Kidney (tissue), 14 donors: Measurements from ENCODE around the gene PPP2R2C. TPM values are rescaled to one million over a fixed set of nuclear protein-coding genes. Genes with fewer than 3 reads are reported as not detected.

Experiments used
- DNase-seq, 5 donors: peaks; one replicate each; pipeline ENCODE4 v3.0.0-alpha.2; 2013 to 2020
- FAIRE-seq: peaks from 2 replicates; lab custom pipeline; 2012; peaks lifted over from hg19 to GRCh38; lab: Jason Lieb, UNC
- H3K27ac ChIP-seq, 2 donors: one replicate each; pipeline ENCODE4 v1.7.0; 2013; ENCODE audit warnings: low read depth in 2 of 2, low read length in 2 of 2, inconsistent platforms in 1 of 2
- H3K27me3 ChIP-seq: one replicate; pipeline ENCODE4 v1.7.1; 2013; ENCODE audit warnings: low read length, inconsistent platforms; ENCODE audit not compliant: control insufficient read depth, insufficient read depth
- H3K36me3 ChIP-seq, 3 donors: one replicate each; pipeline versions ENCODE4 v1.7.0 to v1.7.1; 2013; ENCODE audit warnings: low read length in 3 of 3, control low read depth in 1 of 3, inconsistent platforms in 1 of 3; ENCODE audit not compliant: insufficient read depth in 3 of 3, control insufficient read depth in 2 of 3
- H3K4me1 ChIP-seq, 3 donors: one replicate each; pipeline versions ENCODE4 v1.7.0 to v1.7.1; 2013; ENCODE audit warnings: low read length in 3 of 3, inconsistent platforms in 1 of 3, low read depth in 1 of 3; ENCODE audit not compliant: control insufficient read depth in 2 of 3, insufficient read depth in 2 of 3
- H3K4me3 ChIP-seq, 3 donors: one replicate each; pipeline versions ENCODE4 v1.7.0 to v1.8.1; 2013; ENCODE audit warnings: low read length in 3 of 3, control low read depth in 1 of 3, inconsistent platforms in 1 of 3
- H3K9ac ChIP-seq, 3 donors: one replicate each; pipeline versions ENCODE4 v1.7.0 to v1.7.1; 2013; ENCODE audit warnings: low read length in 3 of 3, control low read depth in 1 of 3, inconsistent platforms in 1 of 3
- H3K9me3 ChIP-seq, 3 donors: one replicate each; pipeline versions ENCODE4 v1.7.0 to v1.7.1; 2013; ENCODE audit warnings: low read length in 3 of 3, control low read depth in 1 of 3, inconsistent platforms in 1 of 3; ENCODE audit not compliant: control insufficient read depth in 2 of 3, insufficient read depth in 1 of 3
- intact Hi-C: fragments of 100-400 bp; cut with DNase I; formaldehyde crosslinking; loops from one replicate; pipeline ENCODE4 v1.11.1; 2022
- polyA plus RNA-seq: library from polyadenylated mRNA; stranded (reverse); fragments of 350-450 nt; fragmentation: Illumina TruSeq; extraction: RNeasy Lipid Tissue Mini Kit (QIAGEN cat#74804); gene quantifications from one replicate; pipeline ENCODE4 v1.2.3, GENCODE V29; 2014; ENCODE audit warnings: low read depth, low replicate concordance; ENCODE audit not compliant: insufficient read depth
- total RNA-seq: library from RNA; stranded (reverse); fragmentation: NEBNext Ultra II Directional; extraction: Animal tissue kit (Norgen Biotek cat#: 25700); gene quantifications from one replicate; pipeline ENCODE4 v1.2.1, GENCODE V29; 2021
- TF ChIP-seq, protein P1 (sequence below): IDR thresholded peaks from 3 replicates; pipeline ENCODE4 v1.5.1; 2012; ENCODE audit warnings: mild to moderate bottlenecking, moderate library complexity, borderline replicate concordance; ENCODE audit not compliant: insufficient read depth; ENCODE audit errors: extremely low read depth
- donor health status: control.
- donor health status: control.
- donor health status: control.
- donor health status: control.
- donor health status: control.
- donor health status: DM: yes; HTN: yes; CAD: no.
- donor health status: Normal renal cell carcinoma (clear cell type).

Gene PPP2R2C
- total and polyA plus RNA-seq, 2 donors from 2014 or later: 0.39 to 0.82 TPM

DNA sequence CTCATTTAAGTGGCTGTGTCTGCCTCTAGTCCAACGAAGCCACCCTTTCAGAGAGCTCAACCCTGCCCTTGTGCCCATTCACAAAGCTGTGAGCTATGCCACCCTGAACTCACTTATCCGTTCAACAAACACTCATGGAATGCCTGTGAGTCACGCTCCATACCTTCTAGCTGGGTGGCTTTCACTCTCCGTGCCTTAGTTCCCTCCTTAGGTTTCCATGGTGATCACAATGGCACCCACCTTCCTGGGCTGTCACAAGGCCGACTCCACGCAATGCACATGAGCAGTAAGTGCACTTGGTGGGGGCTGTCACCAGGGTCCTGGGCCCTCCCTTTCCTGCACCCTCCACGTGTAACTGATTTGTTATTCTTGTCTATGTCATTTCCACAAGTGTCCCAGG, 37.2 kb upstream of the PPP2R2C start:
- no peak for FAIRE-seq
- TF ChIP-seq, protein P1, sequence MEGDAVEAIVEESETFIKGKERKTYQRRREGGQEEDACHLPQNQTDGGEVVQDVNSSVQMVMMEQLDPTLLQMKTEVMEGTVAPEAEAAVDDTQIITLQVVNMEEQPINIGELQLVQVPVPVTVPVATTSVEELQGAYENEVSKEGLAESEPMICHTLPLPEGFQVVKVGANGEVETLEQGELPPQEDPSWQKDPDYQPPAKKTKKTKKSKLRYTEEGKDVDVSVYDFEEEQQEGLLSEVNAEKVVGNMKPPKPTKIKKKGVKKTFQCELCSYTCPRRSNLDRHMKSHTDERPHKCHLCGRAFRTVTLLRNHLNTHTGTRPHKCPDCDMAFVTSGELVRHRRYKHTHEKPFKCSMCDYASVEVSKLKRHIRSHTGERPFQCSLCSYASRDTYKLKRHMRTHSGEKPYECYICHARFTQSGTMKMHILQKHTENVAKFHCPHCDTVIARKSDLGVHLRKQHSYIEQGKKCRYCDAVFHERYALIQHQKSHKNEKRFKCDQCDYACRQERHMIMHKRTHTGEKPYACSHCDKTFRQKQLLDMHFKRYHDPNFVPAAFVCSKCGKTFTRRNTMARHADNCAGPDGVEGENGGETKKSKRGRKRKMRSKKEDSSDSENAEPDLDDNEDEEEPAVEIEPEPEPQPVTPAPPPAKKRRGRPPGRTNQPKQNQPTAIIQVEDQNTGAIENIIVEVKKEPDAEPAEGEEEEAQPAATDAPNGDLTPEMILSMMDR: no peak
- no peaks in the 10 kb centered on the region for H3K4me1 ChIP-seq
- no peaks in the 10 kb centered on the region for H3K36me3 ChIP-seq
- intact Hi-C loops: no loop called here
- H3K4me3 ChIP-seq: no peak overlapping the region
- no peak for DNase-seq
- no peak overlapping the region for H3K27ac ChIP-seq
- no peaks in the 10 kb centered on the region for H3K27me3 ChIP-seq
- peaks cover 0 to 9% (median 0%) of the 10 kb centered on the region in 3 donors for H3K9me3 ChIP-seq
- no peak overlapping the region for H3K9ac ChIP-seq

DNA sequence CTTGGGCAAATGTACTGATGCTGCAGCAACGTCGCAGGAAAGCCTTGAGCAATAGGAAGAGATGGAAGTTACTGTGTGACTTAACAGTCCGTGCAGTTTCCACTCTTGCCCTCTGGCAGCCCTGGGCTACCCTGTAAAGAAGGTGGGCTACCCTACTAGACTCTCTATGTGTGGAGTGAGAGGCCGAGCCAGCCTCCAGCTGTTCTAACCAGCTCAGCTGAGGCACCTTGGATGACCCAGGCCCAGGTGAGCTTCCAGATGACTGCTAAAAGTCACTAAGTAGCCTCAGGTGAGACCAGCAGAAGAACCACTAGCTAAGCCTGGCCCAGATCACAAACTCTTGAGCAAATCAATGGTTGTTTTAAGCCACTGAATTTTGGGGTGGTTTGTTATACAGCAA, 34.9 kb upstream of the PPP2R2C start:
- no peaks in the 10 kb centered on the region for H3K4me1 ChIP-seq
- TF ChIP-seq, protein P1: no peak
- H3K27me3 ChIP-seq: no peaks in the 10 kb centered on the region
- no peak overlapping the region for H3K27ac ChIP-seq
- no peaks in the 10 kb centered on the region for H3K36me3 ChIP-seq
- FAIRE-seq (no peak), DNase-seq (no peak)
- intact Hi-C loops: no loop called here
- H3K4me3 ChIP-seq: no peak overlapping the region
- H3K9me3 ChIP-seq: peaks cover 0 to 18% (median 0%) of the 10 kb centered on the region in 3 donors
- H3K9ac ChIP-seq: no peak overlapping the region

DNA sequence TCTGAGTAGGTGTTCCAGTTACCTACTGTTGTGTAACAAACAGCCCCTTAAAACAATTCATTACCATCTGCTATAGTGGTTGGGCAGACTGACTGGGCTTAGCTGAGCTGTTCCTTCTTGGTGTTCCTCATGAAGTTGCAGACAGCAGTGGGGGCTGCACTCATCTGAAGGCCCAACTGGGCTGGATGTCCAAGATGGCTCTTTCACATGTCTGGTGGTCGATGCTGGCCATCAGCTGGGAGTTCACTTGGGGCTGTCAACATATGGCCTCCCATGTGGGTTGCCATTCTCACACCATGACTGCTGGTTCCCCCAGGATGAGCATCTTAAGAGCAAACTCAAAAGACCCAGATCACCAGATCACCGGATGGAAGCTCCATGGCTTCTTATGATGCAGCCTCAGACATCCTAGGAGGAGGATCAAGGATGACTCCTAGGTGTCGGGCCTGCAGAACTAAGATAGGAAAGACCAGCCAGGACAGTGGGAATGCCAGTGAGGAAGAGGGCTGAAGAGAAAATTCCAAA, 34.3 kb upstream of the PPP2R2C start:
- intact Hi-C loops: no loop called here
- H3K36me3 ChIP-seq: no peaks in the 10 kb centered on the region
- H3K27me3 ChIP-seq: no peaks in the 10 kb centered on the region
- no peaks in the 10 kb centered on the region for H3K4me1 ChIP-seq
- DNase-seq (no peak), FAIRE-seq (no peak)
- no peak overlapping the region for H3K9ac ChIP-seq
- H3K4me3 ChIP-seq: no peak overlapping the region
- peaks cover 0 to 18% (median 0%) of the 10 kb centered on the region in 3 donors for H3K9me3 ChIP-seq
- no peak overlapping the region for H3K27ac ChIP-seq
- TF ChIP-seq, protein P1: no peak

DNA sequence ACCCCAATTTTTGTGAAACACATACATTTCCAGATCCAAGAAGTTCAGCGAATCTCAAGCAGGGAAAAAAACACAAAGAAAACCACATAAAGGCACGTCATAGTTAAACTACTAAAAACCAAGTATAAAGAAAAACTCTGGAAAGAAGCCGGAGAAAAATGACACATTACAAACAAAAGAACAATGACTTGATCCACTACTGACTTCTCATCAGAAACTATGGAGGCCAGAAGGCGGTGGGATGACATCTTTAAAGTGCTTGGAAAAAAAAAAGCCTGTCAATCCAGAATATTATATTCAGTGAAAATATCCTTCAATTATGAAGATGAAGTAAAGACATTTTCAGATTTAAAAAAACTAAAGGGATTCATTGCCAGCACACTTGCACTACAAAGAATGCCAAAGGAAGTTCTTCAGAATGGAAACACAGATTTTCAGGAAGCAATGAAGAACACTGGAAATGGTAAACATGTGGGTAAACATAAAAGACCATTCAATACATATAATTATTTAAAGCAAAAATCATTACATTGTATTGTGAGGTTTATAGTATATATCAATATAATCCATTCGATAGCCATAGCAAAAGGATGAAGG, 32.6 kb upstream of the PPP2R2C start:
- intact Hi-C loops: no loop called here
- DNase-seq (no peak), FAIRE-seq (no peak)
- no peaks in the 10 kb centered on the region for H3K27me3 ChIP-seq
- no peaks in the 10 kb centered on the region for H3K36me3 ChIP-seq
- H3K9me3 ChIP-seq: peaks cover 0 to 18% (median 0%) of the 10 kb centered on the region in 3 donors
- H3K9ac ChIP-seq: no peak overlapping the region
- TF ChIP-seq, protein P1: no peak
- no peak overlapping the region for H3K27ac ChIP-seq
- H3K4me1 ChIP-seq: no peaks in the 10 kb centered on the region
- H3K4me3 ChIP-seq: no peak overlapping the region
